OCI-LY1 (cell line): ENCODE measurements around the gene ME3.

Experiments
- H2AFZ ChIP-seq: fragments of 200-600 bp; sonication (generic), shearing (Covaris generic); 2 replicates; pipeline ENCODE4 v1.6.0; 2014; ENCODE audit warnings: antibody characterized with exemption, mild to moderate bottlenecking, low read length
- H3F3A ChIP-seq: fragments of 200-600 bp; sonication (generic), shearing (Covaris generic); 2 replicates; pipeline ENCODE4 v1.6.0; 2014; ENCODE audit warnings: mild to moderate bottlenecking, antibody characterized with exemption, low read length, moderate library complexity; ENCODE audit not compliant: insufficient read depth
- H3K27ac ChIP-seq: fragments of 200-600 bp; sonication (generic); 2 replicates; pipeline ENCODE4 v1.5.1; 2014; ENCODE audit warnings: low read length, mixed run types, mild to moderate bottlenecking, low read depth; ENCODE audit not compliant: poor library complexity, severe bottlenecking
- H3K27me3 ChIP-seq: fragments of 200-600 bp; sonication (generic); 2 replicates; pipeline ENCODE4 v1.6.0; 2014; ENCODE audit warnings: antibody characterized with exemption, mild to moderate bottlenecking, low read length, moderate library complexity; ENCODE audit not compliant: insufficient read depth
- H3K36me3 ChIP-seq: fragments of 200-600 bp; sonication (generic); 2 replicates; pipeline ENCODE4 v1.6.1; 2014; ENCODE audit warnings: mild to moderate bottlenecking, antibody characterized with exemption, low read length, moderate library complexity, mixed read lengths; ENCODE audit not compliant: insufficient read depth
- H3K4me1 ChIP-seq: fragments of 200-600 bp; sonication (generic); 2 replicates; pipeline ENCODE4 v1.5.1; 2014; ENCODE audit warnings: mild to moderate bottlenecking, low read length, moderate library complexity; ENCODE audit not compliant: insufficient read depth, severe bottlenecking
- H3K4me2 ChIP-seq: fragments of 200-600 bp; sonication (generic), shearing (Covaris generic); 2 replicates; pipeline ENCODE4 v1.6.1; 2014; ENCODE audit warnings: low read length
- H3K4me3 ChIP-seq: fragments of 200-600 bp; sonication (generic); 2 replicates; pipeline ENCODE4 v1.5.1; 2014; ENCODE audit warnings: low read length, low read depth, mild to moderate bottlenecking, mixed read lengths; ENCODE audit not compliant: poor library complexity, severe bottlenecking
- H3K79me2 ChIP-seq: fragments of 200-600 bp; shearing (Covaris generic); 2 replicates; pipeline ENCODE4 v1.6.1; 2016; ENCODE audit warnings: mixed run types, low read length, mixed read lengths; ENCODE audit not compliant: insufficient read depth
- H3K9ac ChIP-seq: fragments of 200-600 bp; sonication (generic), shearing (Covaris generic); 2 replicates; pipeline ENCODE4 v1.6.1; 2014; ENCODE audit warnings: mild to moderate bottlenecking, low read length, mixed read lengths
- H3K9me2 ChIP-seq: fragments of 200-600 bp; sonication (generic), shearing (Covaris generic); 2 replicates; pipeline ENCODE4 v1.6.1; 2014; ENCODE audit warnings: low read depth, mild to moderate bottlenecking, low read length, mixed read lengths
- H3K9me3 ChIP-seq: fragments of 200-600 bp; shearing (Covaris generic); 2 replicates; pipeline ENCODE4 v1.6.1; 2014; ENCODE audit warnings: low read length, mixed read lengths
- H4K20me1 ChIP-seq: fragments of 200-600 bp; sonication (generic), shearing (Covaris generic); 2 replicates; pipeline ENCODE4 v1.6.0; 2016; ENCODE audit warnings: mild to moderate bottlenecking, low read length; ENCODE audit not compliant: insufficient read depth
- EZH2 ChIP-seq: fragments of 200-600 bp; sonication (generic), shearing (Covaris generic); IDR thresholded peaks from 2 replicates; pipeline ENCODE4 v1.8.0; 2017; ENCODE audit warnings: borderline replicate concordance, mixed run types, mild to moderate bottlenecking, antibody characterized with exemption, low read length, moderate library complexity, mixed read lengths
- TF ChIP-seq, protein P1 (sequence below): fragments of 200-600 bp; sonication (generic), shearing (Covaris generic); IDR thresholded peaks from 2 replicates; pipeline ENCODE4 v1.5.1; 2017; ENCODE audit warnings: mild to moderate bottlenecking, antibody characterized with exemption, low read length, moderate library complexity, mixed read lengths

Gene ME3

DNA sequence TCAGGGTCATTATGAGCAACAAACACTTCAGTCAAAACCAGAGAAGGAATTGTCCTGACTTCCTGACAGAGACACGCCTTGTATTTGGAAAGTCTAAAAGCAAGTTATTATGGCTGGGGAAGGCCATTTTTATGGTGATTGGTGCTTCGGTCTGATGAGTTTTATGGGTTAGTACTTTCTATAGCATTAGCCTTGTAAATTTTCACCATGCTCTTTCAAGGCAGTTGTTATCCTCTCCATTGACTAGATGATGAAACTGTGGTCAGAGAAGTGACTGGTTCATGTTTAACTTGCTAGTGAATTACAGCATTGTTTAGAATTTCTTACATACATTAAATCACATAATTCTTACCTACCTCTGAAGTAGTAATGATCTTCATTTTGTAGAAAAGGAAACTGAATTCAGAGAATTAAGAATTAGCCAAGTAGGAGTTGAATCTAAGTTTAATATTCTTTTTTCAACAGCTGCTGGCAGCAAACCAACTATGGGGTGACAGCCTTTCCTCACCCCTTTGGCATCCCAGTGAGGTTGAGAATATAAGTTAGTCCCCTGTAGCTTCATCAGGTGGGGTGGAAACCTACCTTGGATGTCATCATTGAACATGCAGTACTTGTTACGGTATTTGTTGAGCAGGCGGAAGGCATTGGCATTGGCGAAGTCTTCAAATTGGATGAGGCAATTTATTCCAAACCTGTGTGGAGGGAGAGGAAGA is 207.8 kb downstream of the ME3 start:
- Histone ChIP-seq H3K9me3 (no peaks in the 10 kb centered on the region), H3K36me3 (no peaks in the 10 kb centered on the region), H3K4me3 (no peak overlapping the region), H3K4me2 (no peak overlapping the region), H3K79me2 (no peaks in the 10 kb centered on the region), H3K4me1 (no peaks in the 10 kb centered on the region), H3K9me2 (no peaks in the 10 kb centered on the region), H3F3A (no peaks in the 10 kb centered on the region), H3K27ac (no peak overlapping the region), H4K20me1 (no peaks in the 10 kb centered on the region), H3K9ac (no peak overlapping the region), H2AFZ (no peak overlapping the region), H3K27me3 (no peaks in the 10 kb centered on the region)
- no peak for TF ChIP-seq EZH2
- TF ChIP-seq, protein P1, sequence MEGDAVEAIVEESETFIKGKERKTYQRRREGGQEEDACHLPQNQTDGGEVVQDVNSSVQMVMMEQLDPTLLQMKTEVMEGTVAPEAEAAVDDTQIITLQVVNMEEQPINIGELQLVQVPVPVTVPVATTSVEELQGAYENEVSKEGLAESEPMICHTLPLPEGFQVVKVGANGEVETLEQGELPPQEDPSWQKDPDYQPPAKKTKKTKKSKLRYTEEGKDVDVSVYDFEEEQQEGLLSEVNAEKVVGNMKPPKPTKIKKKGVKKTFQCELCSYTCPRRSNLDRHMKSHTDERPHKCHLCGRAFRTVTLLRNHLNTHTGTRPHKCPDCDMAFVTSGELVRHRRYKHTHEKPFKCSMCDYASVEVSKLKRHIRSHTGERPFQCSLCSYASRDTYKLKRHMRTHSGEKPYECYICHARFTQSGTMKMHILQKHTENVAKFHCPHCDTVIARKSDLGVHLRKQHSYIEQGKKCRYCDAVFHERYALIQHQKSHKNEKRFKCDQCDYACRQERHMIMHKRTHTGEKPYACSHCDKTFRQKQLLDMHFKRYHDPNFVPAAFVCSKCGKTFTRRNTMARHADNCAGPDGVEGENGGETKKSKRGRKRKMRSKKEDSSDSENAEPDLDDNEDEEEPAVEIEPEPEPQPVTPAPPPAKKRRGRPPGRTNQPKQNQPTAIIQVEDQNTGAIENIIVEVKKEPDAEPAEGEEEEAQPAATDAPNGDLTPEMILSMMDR, result no peak

DNA sequence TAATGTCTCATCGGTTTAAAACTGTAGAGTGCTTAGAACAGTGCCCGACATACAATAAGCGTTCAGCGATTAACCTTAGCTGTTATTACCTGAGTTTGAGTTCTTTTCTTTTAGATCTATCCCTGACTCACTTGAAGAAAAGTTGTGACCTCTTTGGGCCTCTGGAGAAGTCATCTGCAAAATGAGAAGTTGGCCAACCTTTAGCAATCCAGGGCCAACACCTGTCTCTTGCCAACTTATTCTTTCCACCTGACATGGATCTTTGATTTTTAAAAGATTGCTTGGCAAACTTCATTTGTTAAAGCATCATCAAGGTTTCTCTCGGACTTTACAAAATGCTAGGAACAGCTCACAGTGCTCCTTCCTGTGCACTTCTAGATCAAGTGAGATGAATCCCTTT is 208.5 kb downstream of the ME3 start:
- Histone ChIP-seq H3K9me3 (no peaks in the 10 kb centered on the region), H3K79me2 (no peaks in the 10 kb centered on the region), H3K9me2 (no peaks in the 10 kb centered on the region), H3K4me3 (no peak overlapping the region), H3K4me1 (no peaks in the 10 kb centered on the region), H3K27me3 (no peaks in the 10 kb centered on the region), H3K27ac (no peak overlapping the region), H2AFZ (no peak overlapping the region), H3K9ac (no peak overlapping the region), H3K36me3 (no peaks in the 10 kb centered on the region), H3K4me2 (no peak overlapping the region), H3F3A (no peaks in the 10 kb centered on the region), H4K20me1 (no peaks in the 10 kb centered on the region)
- TF ChIP-seq EZH2, result no peak
- TF ChIP-seq, protein P1, result no peak

DNA sequence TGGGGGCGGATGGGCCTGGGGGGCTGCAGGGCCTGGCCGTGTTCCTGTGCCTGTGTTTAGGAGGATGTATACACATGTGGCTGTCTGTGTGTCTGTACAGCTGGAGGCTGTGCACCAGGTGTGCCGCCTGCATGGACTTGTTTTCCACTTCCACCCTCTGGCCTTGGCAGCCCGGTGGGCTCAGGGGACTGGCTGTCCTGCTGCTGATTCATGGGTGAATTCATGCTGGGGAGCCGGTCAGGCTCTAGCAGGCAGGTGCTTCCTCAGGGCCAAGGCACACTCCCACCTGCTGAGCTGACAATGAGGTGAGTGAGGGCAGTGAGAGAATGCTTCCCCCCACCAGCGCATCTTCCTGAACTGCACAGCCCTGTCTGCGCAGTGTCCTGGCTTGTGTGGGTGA is 209.3 kb downstream of the ME3 start:
- no peak overlapping the region for H3K27ac ChIP-seq
- no peaks in the 10 kb centered on the region for H3K79me2 ChIP-seq

More for the DNA sequence above, 209.3 kb downstream of the ME3 start:
- H3K4me2 ChIP-seq, result no peak overlapping the region
- H2AFZ ChIP-seq, result no peak overlapping the region
- TF ChIP-seq EZH2, result no peak
- TF ChIP-seq, protein P1, result no peak
- no peaks in the 10 kb centered on the region for H3K36me3 ChIP-seq
- no peaks in the 10 kb centered on the region for H3F3A ChIP-seq
- no peak overlapping the region for H3K9ac ChIP-seq
- no peaks in the 10 kb centered on the region for H3K4me1 ChIP-seq
- no peaks in the 10 kb centered on the region for H3K9me2 ChIP-seq
- no peaks in the 10 kb centered on the region for H4K20me1 ChIP-seq
- no peaks in the 10 kb centered on the region for H3K27me3 ChIP-seq
- H3K9me3 ChIP-seq, result no peaks in the 10 kb centered on the region
- no peak overlapping the region for H3K4me3 ChIP-seq
